Measurements from ENCODE around the gene ADORA1.

The ADORA1 gene

GRCh38 chr1:203215573-203215972 is 88.0 kb downstream of the ADORA1 start:
- Histone ChIP-seq H3K27ac (replicated peaks) (no peak overlapping the region), H3K4me3 (replicated peaks; ENCODE audit: insufficient read depth, low read length) (no peak overlapping the region), H3K27me3 (ENCODE audit: insufficient read depth, poor library complexity, severe bottlenecking) (no peaks in the 10 kb centered on the region)
- no peak for TF ChIP-seq GABPA (IDR thresholded peaks at IDR 0.05; ENCODE audit: low read depth)
- TF ChIP-seq POLR2AphosphoS5 (IDR thresholded peaks at IDR 0.05; ENCODE audit: low read depth): no peak
- TF ChIP-seq REST (IDR thresholded peaks at IDR 0.05; ENCODE audit: insufficient replicate concordance, low read depth): no peak
- TF ChIP-seq SPI1 (IDR thresholded peaks at IDR 0.05; ENCODE audit: borderline replicate concordance, low read depth): no peak
- TF ChIP-seq CTCF (IDR thresholded peaks at IDR 0.05; ENCODE audit: insufficient read depth, low read length): no peak
- peak; percentile 34 to 49 for DNase-seq (ENCODE audit: low read depth in 1 of 2, low spot score in 1 of 2)

DNA sequence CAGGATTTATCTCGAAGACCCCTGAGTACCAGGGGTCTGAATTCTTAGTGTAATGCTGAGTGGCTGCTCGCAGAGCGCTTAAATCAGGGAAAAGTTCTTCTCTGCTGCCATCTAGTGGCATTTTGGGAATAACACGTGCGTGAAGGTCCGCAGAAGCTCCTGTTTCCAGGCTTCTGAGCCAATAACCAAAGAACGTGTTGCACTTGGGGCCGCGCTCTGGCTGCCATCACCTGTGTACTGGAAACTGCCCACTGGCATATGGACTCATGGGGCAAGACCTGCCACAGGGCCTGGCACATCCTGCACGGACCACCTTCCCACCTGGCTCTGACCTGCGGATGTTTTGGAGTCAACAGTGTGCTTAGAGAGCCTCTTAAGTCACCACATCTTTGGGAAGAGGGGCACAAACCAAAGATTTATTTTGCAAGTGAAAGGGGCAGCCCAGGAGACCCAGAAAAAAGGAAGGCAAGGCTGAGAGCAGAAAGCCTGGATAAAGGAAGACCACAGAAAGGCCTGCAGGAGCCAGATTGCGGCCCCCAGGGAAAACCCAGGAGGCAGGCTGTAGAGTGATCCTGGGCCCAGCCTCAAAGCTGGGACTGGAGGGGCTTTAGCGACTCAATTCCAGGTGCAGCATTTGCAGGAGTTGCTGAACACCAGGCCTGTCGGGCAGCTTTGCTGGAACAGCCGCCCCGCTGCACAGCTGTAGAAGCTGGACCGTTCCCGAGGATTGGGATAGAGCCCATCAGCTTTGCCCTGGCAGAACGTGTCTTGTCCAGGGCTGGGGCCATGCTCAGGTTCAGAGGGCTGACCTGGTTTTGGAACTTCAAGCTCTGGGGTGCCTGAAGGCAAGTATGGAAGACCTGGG is 89.0 kb downstream of the ADORA1 start:
- H3K27me3 ChIP-seq (ENCODE audit: insufficient read depth, poor library complexity, severe bottlenecking): no peaks in the 10 kb centered on the region
- TF ChIP-seq CTCF (IDR thresholded peaks at IDR 0.05; ENCODE audit: insufficient read depth, low read length) (peak; percentile 67), REST (IDR thresholded peaks at IDR 0.05; ENCODE audit: insufficient replicate concordance, low read depth) (no peak)
- H3K4me3 ChIP-seq (replicated peaks; ENCODE audit: insufficient read depth, low read length): no peak overlapping the region
- no peak overlapping the region; the same call in 1 of the 2 replicates for H3K27ac ChIP-seq (replicated peaks)
- peak; percentile 47 to 72 for DNase-seq (ENCODE audit: low read depth in 1 of 2, low spot score in 1 of 2)
